NCI-H69 (cell line): ENCODE results near the gene MGAT3.
A peak's percentile ranks its signal among the peaks of the same experiment; 100 is the strongest.
"Not testable (repeated sequence)": the region's sequence is repeated elsewhere in the genome, so short reads cannot be mapped to it uniquely, and the experiment has no call there.

Source experiments
- DNase-seq: peaks from one replicate; lab custom pipeline; 2025; lab: John Stamatoyannopoulos, UW

The MGAT3 gene, protein sequence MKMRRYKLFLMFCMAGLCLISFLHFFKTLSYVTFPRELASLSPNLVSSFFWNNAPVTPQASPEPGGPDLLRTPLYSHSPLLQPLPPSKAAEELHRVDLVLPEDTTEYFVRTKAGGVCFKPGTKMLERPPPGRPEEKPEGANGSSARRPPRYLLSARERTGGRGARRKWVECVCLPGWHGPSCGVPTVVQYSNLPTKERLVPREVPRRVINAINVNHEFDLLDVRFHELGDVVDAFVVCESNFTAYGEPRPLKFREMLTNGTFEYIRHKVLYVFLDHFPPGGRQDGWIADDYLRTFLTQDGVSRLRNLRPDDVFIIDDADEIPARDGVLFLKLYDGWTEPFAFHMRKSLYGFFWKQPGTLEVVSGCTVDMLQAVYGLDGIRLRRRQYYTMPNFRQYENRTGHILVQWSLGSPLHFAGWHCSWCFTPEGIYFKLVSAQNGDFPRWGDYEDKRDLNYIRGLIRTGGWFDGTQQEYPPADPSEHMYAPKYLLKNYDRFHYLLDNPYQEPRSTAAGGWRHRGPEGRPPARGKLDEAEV

GRCh38 chr22:39456522-39457197 lies at the start of gene MGAT3:
Gene MGAT3 (plus strand): TSS chr22:39457012. CDS start chr22:39487348, 30,336 bp downstream.
- peak; percentile 47 for DNase-seq

- no peak for DNase-seq
Observed at GRCh38 chr22:39408173-39408572, 48.6 kb upstream of the MGAT3 start.

DNA sequence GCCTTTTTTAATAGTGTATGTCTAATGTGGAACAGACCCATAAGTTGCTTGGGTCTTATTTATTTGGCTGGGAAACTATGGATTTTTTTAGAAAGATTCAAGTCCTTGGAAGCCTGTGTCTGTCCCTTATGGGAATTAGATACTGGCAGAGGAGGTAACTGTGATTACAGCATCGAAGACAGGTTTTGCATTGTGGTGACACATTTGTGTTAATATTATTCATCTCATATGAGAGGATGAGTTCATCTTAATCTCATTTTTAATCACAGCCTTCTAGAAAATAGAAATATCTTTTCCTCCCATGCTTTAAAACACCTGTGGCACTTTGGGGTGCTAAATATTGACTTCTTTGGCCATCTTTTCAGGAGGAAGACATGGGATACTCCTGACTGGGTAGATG lies 48.0 kb upstream of the MGAT3 start:
- DNase-seq: no peak

GRCh38 chr22:39409516-39410029 lies 47.2 kb upstream of the MGAT3 start:
- no peak for DNase-seq

DNA sequence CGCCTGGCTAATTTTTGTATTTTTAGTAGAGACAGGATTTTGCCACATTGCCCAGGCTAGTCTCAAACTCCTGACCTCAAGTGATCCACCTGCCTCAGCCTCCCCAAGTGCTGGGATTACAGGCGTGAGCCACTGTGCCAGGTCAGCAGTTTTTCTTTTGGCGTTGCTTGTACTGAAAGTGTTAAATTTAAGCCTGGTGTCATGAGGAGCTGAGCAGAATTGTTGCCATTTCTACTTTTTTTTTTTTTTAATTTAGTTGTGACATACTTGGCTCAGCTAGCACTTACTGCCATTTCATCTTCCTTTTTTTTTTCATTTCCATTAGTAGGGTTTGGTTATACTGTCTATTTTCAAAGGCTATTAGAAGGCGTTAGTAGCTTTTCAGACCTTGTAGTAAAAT lies 46.5 kb upstream of the MGAT3 start:
- DNase-seq: no peak

- DNase-seq: not testable (repeated sequence)
Observed at GRCh38 chr22:39411828-39412365, 44.9 kb upstream of the MGAT3 start.

- DNase-seq: not testable (repeated sequence)
Observed at GRCh38 chr22:39413204-39413603, 43.6 kb upstream of the MGAT3 start.

DNA sequence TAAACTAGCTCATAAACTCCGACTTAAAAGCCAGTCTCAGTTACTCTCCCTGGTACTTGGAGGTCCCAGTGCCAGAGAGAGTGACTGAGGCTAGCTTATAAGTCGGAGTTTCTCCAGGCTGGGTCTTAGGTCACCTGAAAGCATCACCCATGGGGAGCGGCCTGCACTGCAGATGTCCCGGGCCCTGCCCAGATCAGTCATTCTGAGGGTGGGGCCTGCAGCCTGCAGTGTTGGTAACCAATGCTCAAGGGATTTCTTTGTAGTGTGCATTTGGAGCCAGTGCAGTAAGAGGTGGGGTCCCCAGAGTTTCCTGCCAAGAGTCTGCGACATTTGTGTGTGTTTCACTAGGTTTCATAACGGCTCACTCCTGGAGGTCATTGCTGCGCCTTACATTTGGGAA lies 42.4 kb upstream of the MGAT3 start:
- no peak for DNase-seq

DNA sequence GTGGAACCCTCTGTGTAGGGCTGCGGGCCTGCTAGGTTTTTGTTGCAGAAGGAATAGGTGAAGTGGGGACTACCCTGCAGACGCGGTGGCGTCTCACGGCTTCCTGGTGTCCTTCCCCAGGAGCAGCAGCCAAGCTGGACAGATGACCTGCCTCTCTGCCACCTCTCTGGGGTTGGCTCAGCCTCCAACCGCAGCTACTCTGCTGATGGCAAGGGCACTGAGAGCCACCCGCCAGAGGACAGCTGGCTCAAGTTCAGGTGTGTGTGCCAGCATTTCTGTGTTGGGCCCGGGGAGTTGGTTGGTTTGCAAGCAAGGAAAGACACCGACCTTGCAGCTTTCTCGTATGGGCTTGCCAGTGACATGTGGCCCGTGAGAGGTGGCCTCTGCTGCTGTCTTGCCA lies 41.9 kb upstream of the MGAT3 start:
- no peak for DNase-seq

- DNase-seq: no peak
Observed at GRCh38 chr22:39415506-39415905, 41.3 kb upstream of the MGAT3 start.

- no peak for DNase-seq
Observed at GRCh38 chr22:39416319-39416718, 40.5 kb upstream of the MGAT3 start.

GRCh38 chr22:39417641-39418040 lies 39.2 kb upstream of the MGAT3 start:
- no peak for DNase-seq

- no peak for DNase-seq
Observed at GRCh38 chr22:39418696-39419095, 38.1 kb upstream of the MGAT3 start.

DNA sequence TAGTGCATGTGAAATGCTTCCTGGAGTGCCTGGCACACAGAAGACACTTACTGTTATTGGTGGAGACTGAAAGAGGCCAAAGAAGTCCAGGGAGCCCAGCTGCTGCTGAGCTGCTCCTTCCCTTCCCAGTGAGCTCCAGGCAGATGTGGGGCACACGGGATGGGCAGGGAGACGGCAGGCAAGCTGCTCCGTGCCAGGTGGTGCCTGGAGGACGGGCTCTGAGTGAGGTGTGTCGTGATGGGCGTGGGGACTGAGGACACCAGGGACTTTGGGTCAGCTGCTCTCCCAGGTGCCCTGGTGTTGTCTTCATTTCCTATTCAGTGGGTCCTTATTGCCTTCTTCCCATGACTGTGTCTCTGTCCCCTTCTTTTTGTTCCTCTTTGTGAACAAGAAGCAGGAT lies 37.7 kb upstream of the MGAT3 start:
- DNase-seq: peak; percentile 52

- no peak for DNase-seq
Observed at GRCh38 chr22:39419911-39420310, 36.9 kb upstream of the MGAT3 start.

GRCh38 chr22:39421691-39422090 lies 35.1 kb upstream of the MGAT3 start:
- no peak for DNase-seq

DNA sequence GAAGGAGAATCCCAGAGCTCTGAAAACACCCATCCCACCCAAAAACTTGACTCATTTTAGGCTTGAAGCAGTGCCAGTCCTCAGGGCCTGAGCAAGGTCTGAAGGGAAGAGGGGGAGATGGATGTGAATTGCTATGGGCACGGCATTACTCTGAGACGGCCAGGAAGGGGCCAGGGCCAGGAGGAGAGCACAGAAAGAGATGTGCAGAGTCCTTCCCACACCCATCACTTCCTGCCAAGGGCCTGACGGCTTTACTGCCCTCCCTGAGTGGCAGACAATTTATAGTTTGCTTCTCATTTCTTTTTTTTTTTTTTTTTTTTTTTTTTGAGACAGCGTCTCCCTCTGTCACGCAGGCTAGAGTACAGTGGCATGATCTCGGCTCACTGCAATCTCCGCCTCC lies 34.7 kb upstream of the MGAT3 start:
- no peak for DNase-seq

DNA sequence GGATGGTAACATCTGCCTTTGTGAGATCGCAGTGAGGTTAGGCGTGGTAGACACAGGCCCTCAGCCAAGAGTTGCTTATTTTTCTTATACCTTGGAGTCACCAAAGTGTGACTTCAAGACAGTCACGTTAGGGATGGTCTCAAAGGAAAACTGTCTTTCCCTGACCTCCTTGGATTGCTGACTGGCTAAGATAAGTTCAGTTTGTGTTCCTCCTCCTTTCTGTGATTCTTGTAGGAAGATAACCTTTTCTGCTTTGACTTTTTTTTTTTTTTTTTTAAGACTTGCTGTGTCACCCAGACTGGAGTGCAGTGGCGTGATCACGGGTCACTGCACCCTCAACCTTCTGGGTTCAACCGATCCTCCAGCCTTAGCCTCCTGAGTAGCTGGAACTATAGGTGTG lies 34.1 kb upstream of the MGAT3 start:
- no peak for DNase-seq

DNA sequence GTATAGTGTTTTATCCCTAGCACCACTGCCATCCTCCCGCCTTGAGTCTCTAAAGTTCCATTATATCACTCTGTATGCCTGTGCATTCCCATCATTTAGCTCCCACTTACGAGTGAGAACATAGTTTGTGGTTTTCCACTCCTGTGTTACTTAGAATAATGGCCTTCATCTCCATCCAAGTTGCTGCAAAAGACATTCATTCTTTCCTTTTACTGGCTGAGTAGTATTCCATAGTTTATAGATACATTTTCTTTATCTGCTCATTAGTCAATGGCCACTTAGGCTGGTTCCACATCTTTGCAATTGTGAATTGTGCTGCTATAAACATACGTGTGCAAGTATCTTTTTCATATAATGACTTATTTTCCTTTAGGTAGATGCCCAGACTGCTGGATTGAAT lies 32.8 kb upstream of the MGAT3 start:
- DNase-seq: no peak

- DNase-seq: no peak
Observed at GRCh38 chr22:39426380-39427043, 30.3 kb upstream of the MGAT3 start.

DNA sequence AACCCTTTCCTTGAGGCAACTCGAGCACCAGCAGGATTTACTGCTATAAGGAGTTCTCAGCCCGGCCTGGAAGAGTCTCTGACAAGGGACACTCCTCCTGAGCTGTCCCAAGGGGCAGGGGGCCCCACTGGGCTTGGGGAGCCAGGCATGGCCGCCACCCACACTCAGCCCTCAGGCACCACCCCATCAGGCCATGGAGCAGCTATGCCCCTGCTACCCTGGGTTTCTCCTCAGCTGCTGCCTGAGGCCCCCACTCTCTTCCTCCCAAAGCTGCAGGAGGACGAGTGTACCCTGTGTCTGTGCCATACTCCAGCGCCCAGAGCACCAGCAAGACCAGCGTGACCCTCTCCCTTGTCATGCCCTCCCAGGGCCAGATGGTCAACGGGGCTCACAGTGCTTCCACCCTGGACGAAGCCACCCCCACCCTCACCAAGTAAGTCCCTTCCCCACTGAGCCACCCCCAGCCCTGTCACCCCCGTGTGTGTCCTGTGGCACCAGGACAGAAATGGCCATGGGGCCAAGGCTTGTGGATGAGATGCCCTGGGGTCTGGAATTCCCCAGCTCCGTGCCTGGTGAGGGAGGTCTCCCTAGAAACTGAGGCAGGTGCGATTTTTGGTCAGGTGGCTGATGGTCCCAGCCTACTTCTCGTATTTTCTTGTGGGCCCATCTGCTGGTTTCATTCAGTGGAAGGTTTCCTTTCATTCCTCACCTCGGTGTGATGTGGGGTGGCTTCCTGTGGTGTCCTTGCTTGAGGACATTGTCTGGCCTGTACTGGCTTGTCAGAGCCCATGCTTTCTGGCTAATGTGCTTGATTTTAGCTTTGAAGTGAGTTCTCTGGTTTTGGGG lies 28.8 kb upstream of the MGAT3 start:
- DNase-seq: no peak
